MM.1S (cell line): ENCODE measurements around the gene LASP1.
A peak's percentile ranks its signal among the peaks of the same experiment; 100 is the strongest.

Experiments used
- DNase-seq: peaks from one replicate; pipeline ENCODE4 v3.0.0-alpha.2; 2015
- H2AFZ ChIP-seq: fragments of 300-600 bp; sonication (generic); 2 replicates; pipeline ENCODE4 v1.6.0; 2016; ENCODE audit warnings: antibody characterized with exemption, low read length
- H3F3A ChIP-seq: fragments of 300-600 bp; sonication (generic); 2 replicates; pipeline ENCODE4 v1.6.1; 2016; ENCODE audit warnings: mild to moderate bottlenecking, antibody characterized with exemption, low read length, moderate library complexity, mixed read lengths; ENCODE audit not compliant: insufficient read depth
- H3K27ac ChIP-seq: fragments of 300-600 bp; sonication (generic); 2 replicates; pipeline ENCODE4 v1.5.1; 2016; ENCODE audit warnings: mild to moderate bottlenecking, low read length
- H3K27me3 ChIP-seq: fragments of 300-600 bp; sonication (generic); replicated peaks from 2 replicates; pipeline ENCODE4 v1.6.0; 2016; ENCODE audit warnings: low read length; ENCODE audit not compliant: insufficient read depth
- H3K36me3 ChIP-seq: fragments of 300-600 bp; sonication (generic); replicated peaks from 2 replicates; pipeline ENCODE4 v1.6.1; 2016; ENCODE audit warnings: mild to moderate bottlenecking, low read length, mixed read lengths; ENCODE audit not compliant: insufficient read depth
- H3K4me1 ChIP-seq: fragments of 300-600 bp; sonication (generic); 2 replicates; pipeline ENCODE4 v1.6.1; 2016; ENCODE audit warnings: low read length, mixed read lengths
- H3K4me2 ChIP-seq: fragments of 300-600 bp; sonication (generic); 2 replicates; pipeline ENCODE4 v1.6.0; 2016; ENCODE audit warnings: low read depth, low read length
- H3K4me3 ChIP-seq: fragments of 300-600 bp; sonication (generic); 2 replicates; pipeline ENCODE4 v1.5.1; 2016; ENCODE audit warnings: low read length, mixed read lengths
- H3K79me2 ChIP-seq: fragments of 300-600 bp; sonication (generic); 2 replicates; pipeline ENCODE4 v1.6.1; 2016; ENCODE audit warnings: mixed run types, low read length, mixed read lengths
- H3K9ac ChIP-seq: fragments of 300-600 bp; sonication (generic); 2 replicates; pipeline ENCODE4 v1.6.1; 2016; ENCODE audit warnings: low read length, mixed read lengths
- H3K9me2 ChIP-seq: fragments of 300-600 bp; sonication (generic); replicated peaks from 2 replicates; pipeline ENCODE4 v1.6.1; 2016; ENCODE audit warnings: mild to moderate bottlenecking, low read length, mixed read lengths; ENCODE audit not compliant: insufficient read depth
- H3K9me3 ChIP-seq: fragments of 300-600 bp; sonication (generic); replicated peaks from 2 replicates; pipeline ENCODE4 v1.6.1; 2016; ENCODE audit warnings: mild to moderate bottlenecking, low read length, mixed read lengths; ENCODE audit not compliant: insufficient read depth
- H4K20me1 ChIP-seq: fragments of 300-600 bp; sonication (generic); 2 replicates; pipeline ENCODE4 v1.6.1; 2016; ENCODE audit warnings: mild to moderate bottlenecking, low read length, moderate library complexity, mixed read lengths; ENCODE audit not compliant: insufficient read depth
- EZH2 ChIP-seq: fragments of 300-600 bp; sonication (generic); optimal IDR thresholded peaks from 2 replicates; pipeline ENCODE3; 2017; ENCODE audit warnings: low read depth, mild to moderate bottlenecking, antibody characterized with exemption, low read length, mixed read lengths
- EZH2phosphoT487 ChIP-seq: fragments of 300-600 bp; sonication (generic); IDR thresholded peaks from 2 replicates; pipeline ENCODE4 v1.6.1; 2018; ENCODE audit warnings: antibody characterized with exemption, low read length
- TF ChIP-seq, protein P1 (sequence below): fragments of 300-600 bp; sonication (generic); IDR thresholded peaks from 2 replicates; pipeline ENCODE4 v1.5.1; 2016; ENCODE audit warnings: antibody characterized with exemption, low read length, mixed read lengths

The LASP1 gene

GRCh38 chr17:38871247-38872015 lies 1.6 kb downstream of the LASP1 start:
- peak overlapping the region; percentile 48; the same call in 1 of the 2 replicates for H3K27ac ChIP-seq
- H3K4me3 ChIP-seq = peak overlapping the region; percentile 99
- peak overlapping the region; percentile 34; the same call in 1 of the 2 replicates for H2AFZ ChIP-seq
- H3K36me3 ChIP-seq = no peaks in the 10 kb centered on the region
- H3K4me1 ChIP-seq = peaks cover 11% of the 10 kb centered on the region
- peak; percentile 81 for DNase-seq
- H3K4me2 ChIP-seq = peak overlapping the region; percentile 97
- peaks cover 61% of the 10 kb centered on the region for H3K79me2 ChIP-seq
- H4K20me1 ChIP-seq = no peaks in the 10 kb centered on the region
- H3K9ac ChIP-seq = peak overlapping the region; percentile 61; the same call in 1 of the 2 replicates
- no peaks in the 10 kb centered on the region for H3K27me3 ChIP-seq
- H3K9me3 ChIP-seq = no peaks in the 10 kb centered on the region
- TF ChIP-seq EZH2 (no peak), EZH2phosphoT487 (no peak)
- TF ChIP-seq, protein P1, sequence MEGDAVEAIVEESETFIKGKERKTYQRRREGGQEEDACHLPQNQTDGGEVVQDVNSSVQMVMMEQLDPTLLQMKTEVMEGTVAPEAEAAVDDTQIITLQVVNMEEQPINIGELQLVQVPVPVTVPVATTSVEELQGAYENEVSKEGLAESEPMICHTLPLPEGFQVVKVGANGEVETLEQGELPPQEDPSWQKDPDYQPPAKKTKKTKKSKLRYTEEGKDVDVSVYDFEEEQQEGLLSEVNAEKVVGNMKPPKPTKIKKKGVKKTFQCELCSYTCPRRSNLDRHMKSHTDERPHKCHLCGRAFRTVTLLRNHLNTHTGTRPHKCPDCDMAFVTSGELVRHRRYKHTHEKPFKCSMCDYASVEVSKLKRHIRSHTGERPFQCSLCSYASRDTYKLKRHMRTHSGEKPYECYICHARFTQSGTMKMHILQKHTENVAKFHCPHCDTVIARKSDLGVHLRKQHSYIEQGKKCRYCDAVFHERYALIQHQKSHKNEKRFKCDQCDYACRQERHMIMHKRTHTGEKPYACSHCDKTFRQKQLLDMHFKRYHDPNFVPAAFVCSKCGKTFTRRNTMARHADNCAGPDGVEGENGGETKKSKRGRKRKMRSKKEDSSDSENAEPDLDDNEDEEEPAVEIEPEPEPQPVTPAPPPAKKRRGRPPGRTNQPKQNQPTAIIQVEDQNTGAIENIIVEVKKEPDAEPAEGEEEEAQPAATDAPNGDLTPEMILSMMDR = peak; percentile 44
- peaks cover 38% of the 10 kb centered on the region for H3F3A ChIP-seq
- no peaks in the 10 kb centered on the region for H3K9me2 ChIP-seq

DNA sequence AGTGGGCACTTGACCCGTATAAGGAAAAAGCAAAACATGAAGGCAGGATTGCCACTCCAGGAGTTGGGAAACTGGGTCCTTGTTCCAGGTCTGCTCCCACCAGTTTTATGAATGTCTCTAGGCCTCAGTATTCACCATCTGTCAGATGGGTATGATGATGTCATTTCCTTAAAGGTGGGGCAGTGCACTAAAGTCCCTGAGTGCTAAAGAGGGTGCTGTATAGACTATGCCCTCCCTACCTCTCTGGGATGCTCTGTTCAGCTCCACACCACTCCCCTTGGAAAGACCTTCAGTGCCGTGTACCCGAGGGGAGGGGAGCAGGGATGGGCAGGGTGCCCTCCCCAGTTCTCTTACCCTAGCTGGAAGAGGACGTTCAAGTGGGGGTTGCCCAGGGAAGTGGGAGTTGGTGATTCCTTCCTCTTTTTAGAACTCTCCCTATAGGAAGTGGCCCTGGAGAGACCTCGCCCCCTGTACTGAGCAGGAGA lies 2.2 kb downstream of the LASP1 start:
- Histone ChIP-seq H4K20me1 (no peaks in the 10 kb centered on the region), H3K27ac (peak overlapping the region; percentile 48; the same call in 1 of the 2 replicates), H3K4me3 (peak overlapping the region; percentile 99)

GRCh38 chr17:38872671-38873385 lies 3.0 kb downstream of the LASP1 start:
- no peak for DNase-seq
- Histone ChIP-seq H3K9me2 (no peaks in the 10 kb centered on the region), H3K36me3 (no peaks in the 10 kb centered on the region), H3F3A (peaks cover 32% of the 10 kb centered on the region), H3K27ac (no peak overlapping the region), H3K9ac (no peak overlapping the region), H3K27me3 (no peaks in the 10 kb centered on the region), H3K9me3 (no peaks in the 10 kb centered on the region), H4K20me1 (no peaks in the 10 kb centered on the region), H3K4me3 (no peak overlapping the region), H3K79me2 (peaks cover 75% of the 10 kb centered on the region), H3K4me2 (no peak overlapping the region; the same call in 1 of the 2 replicates), H2AFZ (no peak overlapping the region), H3K4me1 (peaks cover 21% of the 10 kb centered on the region)
- no peak for TF ChIP-seq EZH2phosphoT487

More for the DNA sequence above, 2.2 kb downstream of the LASP1 start:
- Histone ChIP-seq H3K9me3 (no peaks in the 10 kb centered on the region), H3F3A (peaks cover 38% of the 10 kb centered on the region), H3K9me2 (no peaks in the 10 kb centered on the region), H2AFZ (no peak overlapping the region), H3K36me3 (no peaks in the 10 kb centered on the region), H3K4me1 (peaks cover 13% of the 10 kb centered on the region), H3K4me2 (peak overlapping the region; percentile 97), H3K27me3 (no peaks in the 10 kb centered on the region), H3K79me2 (peaks cover 67% of the 10 kb centered on the region), H3K9ac (peak overlapping the region; percentile 61; the same call in 1 of the 2 replicates)
- TF ChIP-seq EZH2phosphoT487 (no peak), EZH2 (no peak)
- TF ChIP-seq, protein P1 = no peak
- no peak for DNase-seq
